K562 (cell line): ENCODE measurements around the gene PLXNB3. TPM values are rescaled to one million over a fixed set of nuclear protein-coding genes. Genes with fewer than 3 reads are reported as not detected.

Experiments used
- DPF2 ChIP-seq: fragments of 450-650 bp; IDR thresholded peaks from 2 replicates; pipeline ENCODE4 v1.6.1; 2016
- ETV5 ChIP-seq: sonication (generic); formaldehyde crosslinking; IDR thresholded peaks from 2 replicates; pipeline ENCODE4 v1.4.0; 2020; ENCODE audit warnings: low read depth, mild to moderate bottlenecking, missing genetic modification reagents
- KDM5B ChIP-seq: fragments of 200-600 bp; sonication (generic); IDR thresholded peaks from 2 replicates; pipeline ENCODE4 v1.6.1; 2012; ENCODE audit warnings: low read depth, mild to moderate bottlenecking, moderate library complexity, low read length, control low read depth, inconsistent platforms; ENCODE audit not compliant: insufficient replicate concordance
- KLF13 ChIP-seq: fragments of 450-650 bp; IDR thresholded peaks from 2 replicates; pipeline ENCODE4 v1.6.1; 2016; ENCODE audit warnings: missing genetic modification characterization, low read depth, mild to moderate bottlenecking, missing compliant biosample characterization, moderate library complexity, borderline replicate concordance
- ZNF143 ChIP-seq: sonication (generic); formaldehyde crosslinking; IDR thresholded peaks from 2 replicates; pipeline ENCODE4 v1.9.0; 2022; ENCODE audit warnings: mild to moderate bottlenecking, missing genetic modification reagents
- polyA plus RNA-seq, 8 experiments: library from polyadenylated mRNA; depleted of rRNA in 4 of 8; stranded (reverse) in 5 of 8; unstranded in 3 of 8; fragments of >200 nt; fragmentation: Nextera tagmentation in 2 of 8; fragmentation: Illumina TruSeq in 1 of 8; extraction: Ambion mirVana in 2 of 8; extraction: Trizol in 1 of 8; gene quantifications; 2 replicates each; pipeline versions ENCODE4 v1.2.1 to v1.2.3, GENCODE V29; 2011 to 2014; ENCODE audit warnings: inconsistent platforms in 1 of 8, missing spikeins in 1 of 8
- total RNA-seq, 7 experiments: library from RNA; depleted of rRNA in 6 of 7; stranded (reverse); fragments of >200 nt in 6 of 7; fragmentation: Illumina TruSeq in 2 of 7; extraction: Trizol in 2 of 7; gene quantifications; 2 replicates each; pipeline versions ENCODE4 v1.2.1 to v1.2.3, GENCODE V29; 2011 to 2021; ENCODE audit warnings: low replicate concordance in 1 of 7
- TF ChIP-seq, protein P1 (sequence below): fragments of 450-650 bp; IDR thresholded peaks from 2 replicates; pipeline ENCODE4 v1.6.1; 2016; ENCODE audit warnings: low read depth

PLXNB3 gene
- total and polyA plus RNA-seq, 9 of the 15 experiments (the other 6 are each of a cell fraction or from before 2014, with no cell fraction given), result 0.22 to 2.0 (median 1.4) TPM; not detected in 2

GRCh38 chrX:153801669-153802068, 37.6 kb downstream of the PLXNB3 start (continued):
- TF ChIP-seq, protein P1, sequence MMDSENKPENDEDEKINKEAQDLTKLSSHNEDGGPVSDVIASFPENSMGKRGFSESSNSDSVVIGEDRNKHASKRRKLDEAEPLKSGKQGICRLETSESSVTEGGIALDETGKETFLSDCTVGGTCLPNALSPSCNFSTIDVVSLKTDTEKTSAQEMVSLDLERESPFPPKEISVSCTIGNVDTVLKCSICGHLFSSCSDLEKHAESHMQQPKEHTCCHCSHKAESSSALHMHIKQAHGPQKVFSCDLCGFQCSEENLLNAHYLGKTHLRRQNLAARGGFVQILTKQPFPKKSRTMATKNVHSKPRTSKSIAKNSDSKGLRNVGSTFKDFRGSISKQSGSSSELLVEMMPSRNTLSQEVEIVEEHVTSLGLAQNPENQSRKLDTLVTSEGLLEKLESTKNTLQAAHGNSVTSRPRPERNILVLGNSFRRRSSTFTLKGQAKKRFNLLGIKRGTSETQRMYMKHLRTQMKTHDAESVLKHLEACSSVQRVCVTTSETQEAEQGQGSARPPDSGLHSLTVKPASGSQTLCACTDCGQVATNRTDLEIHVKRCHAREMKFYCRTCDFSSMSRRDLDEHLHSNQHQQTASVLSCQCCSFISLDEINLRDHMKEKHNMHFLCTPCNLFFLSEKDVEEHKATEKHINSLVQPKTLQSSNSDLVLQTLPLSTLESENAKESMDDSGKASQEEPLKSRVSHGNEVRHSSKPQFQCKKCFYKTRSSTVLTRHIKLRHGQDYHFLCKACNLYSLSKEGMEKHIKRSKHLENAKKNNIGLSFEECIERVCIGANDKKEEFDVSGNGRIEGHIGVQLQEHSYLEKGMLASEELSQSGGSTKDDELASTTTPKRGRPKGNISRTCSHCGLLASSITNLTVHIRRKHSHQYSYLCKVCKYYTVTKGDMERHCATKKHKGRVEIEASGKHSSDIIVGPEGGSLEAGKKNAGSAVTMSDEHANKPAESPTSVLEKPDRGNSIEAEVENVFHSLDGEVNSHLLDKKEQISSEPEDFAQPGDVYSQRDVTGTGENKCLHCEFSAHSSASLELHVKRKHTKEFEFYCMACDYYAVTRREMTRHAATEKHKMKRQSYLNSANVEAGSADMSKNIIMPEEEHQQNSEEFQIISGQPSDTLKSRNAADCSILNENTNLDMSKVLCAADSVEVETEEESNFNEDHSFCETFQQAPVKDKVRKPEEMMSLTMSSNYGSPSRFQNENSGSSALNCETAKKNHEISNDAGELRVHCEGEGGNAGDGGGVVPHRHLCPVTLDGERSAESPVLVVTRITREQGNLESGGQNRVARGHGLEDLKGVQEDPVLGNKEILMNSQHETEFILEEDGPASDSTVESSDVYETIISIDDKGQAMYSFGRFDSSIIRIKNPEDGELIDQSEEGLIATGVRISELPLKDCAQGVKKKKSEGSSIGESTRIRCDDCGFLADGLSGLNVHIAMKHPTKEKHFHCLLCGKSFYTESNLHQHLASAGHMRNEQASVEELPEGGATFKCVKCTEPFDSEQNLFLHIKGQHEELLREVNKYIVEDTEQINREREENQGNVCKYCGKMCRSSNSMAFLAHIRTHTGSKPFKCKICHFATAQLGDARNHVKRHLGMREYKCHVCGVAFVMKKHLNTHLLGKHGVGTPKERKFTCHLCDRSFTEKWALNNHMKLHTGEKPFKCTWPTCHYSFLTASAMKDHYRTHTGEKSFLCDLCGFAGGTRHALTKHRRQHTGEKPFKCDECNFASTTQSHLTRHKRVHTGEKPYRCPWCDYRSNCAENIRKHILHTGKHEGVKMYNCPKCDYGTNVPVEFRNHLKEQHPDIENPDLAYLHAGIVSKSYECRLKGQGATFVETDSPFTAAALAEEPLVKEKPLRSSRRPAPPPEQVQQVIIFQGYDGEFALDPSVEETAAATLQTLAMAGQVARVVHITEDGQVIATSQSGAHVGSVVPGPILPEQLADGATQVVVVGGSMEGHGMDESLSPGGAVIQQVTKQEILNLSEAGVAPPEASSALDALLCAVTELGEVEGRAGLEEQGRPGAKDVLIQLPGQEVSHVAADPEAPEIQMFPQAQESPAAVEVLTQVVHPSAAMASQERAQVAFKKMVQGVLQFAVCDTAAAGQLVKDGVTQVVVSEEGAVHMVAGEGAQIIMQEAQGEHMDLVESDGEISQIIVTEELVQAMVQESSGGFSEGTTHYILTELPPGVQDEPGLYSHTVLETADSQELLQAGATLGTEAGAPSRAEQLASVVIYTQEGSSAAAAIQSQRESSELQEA, result no peak
- TF ChIP-seq KDM5B (no peak), DPF2 (no peak), ZNF143 (CRISPR knock-in tag) (no peak), ETV5 (CRISPR knock-in tag) (no peak), KLF13 (tag) (no peak)
